ENCODE results near the gene UST.

The UST gene

GRCh38 chr6:149077208-149077607 is 330.4 kb downstream of the UST start:
- no peak for DNase-seq (ENCODE audit: extremely low spot score)
- ChIA-PET CTCF (interaction anchor here (0.6 to 1.8 kb wide), 4 partner anchors 44 to 721 kb away, joined by 3 to 13 read pairs (median 4); no protein-coding TSS in a partner anchor), POLR2A (no interaction called here)
- TF ChIP-seq LEF1 (IDR thresholded peaks at IDR 0.05; ENCODE audit: borderline replicate concordance): no peak
- TF ChIP-seq BHLHE40 (IDR thresholded peaks at IDR 0.05; ENCODE audit: borderline replicate concordance): no peak
- no peak for TF ChIP-seq NFRKB (IDR thresholded peaks at IDR 0.05)
- TF ChIP-seq L3MBTL2 (conservative IDR thresholded peaks at IDR 0.05): no peak
- TF ChIP-seq SUZ12 (IDR thresholded peaks at IDR 0.05): no peak
- TF ChIP-seq ZNF384 (IDR thresholded peaks at IDR 0.05): no peak
- TF ChIP-seq ELF4 (IDR thresholded peaks at IDR 0.05): no peak
- no peak for TF ChIP-seq HDGF (IDR thresholded peaks at IDR 0.05; ENCODE audit: borderline replicate concordance)

- no peak for TF ChIP-seq CTBP1 (IDR thresholded peaks at IDR 0.05; ENCODE audit: borderline replicate concordance)
- no peak for TF ChIP-seq ELF4 (IDR thresholded peaks at IDR 0.05)
- no peak for TF ChIP-seq FOXM1 (IDR thresholded peaks at IDR 0.05; ENCODE audit: borderline replicate concordance)
- TF ChIP-seq FOXK2 (IDR thresholded peaks at IDR 0.05): no peak
- TF ChIP-seq LEF1 (IDR thresholded peaks at IDR 0.05; ENCODE audit: borderline replicate concordance): no peak
- TF ChIP-seq ARNT (IDR thresholded peaks at IDR 0.05): no peak
- no peak for TF ChIP-seq FOXA1 (IDR thresholded peaks at IDR 0.05)
- no peak for TF ChIP-seq BHLHE40 (IDR thresholded peaks at IDR 0.05; ENCODE audit: borderline replicate concordance)
- no peak for TF ChIP-seq SP1 (IDR thresholded peaks at IDR 0.05)
- no peak for TF ChIP-seq L3MBTL2 (conservative IDR thresholded peaks at IDR 0.05)
- no peak for TF ChIP-seq ZNF384 (IDR thresholded peaks at IDR 0.05)
- no peak for TF ChIP-seq PKNOX1 (IDR thresholded peaks at IDR 0.05)
- no peak for TF ChIP-seq NFRKB (IDR thresholded peaks at IDR 0.05)
- TF ChIP-seq SUZ12 (IDR thresholded peaks at IDR 0.05): no peak
- no peak for TF ChIP-seq HDGF (IDR thresholded peaks at IDR 0.05; ENCODE audit: borderline replicate concordance)
- no peak for TF ChIP-seq TARDBP (IDR thresholded peaks at IDR 0.05)
- ChIA-PET CTCF (interaction anchor here (1.8 kb wide), 1 partner anchor 50 kb away, joined by 6 read pairs; no protein-coding TSS in a partner anchor), POLR2A (no interaction called here)
- no peak for DNase-seq (ENCODE audit: extremely low spot score)
Observed at GRCh38 chr6:149078211-149078782, 331.5 kb downstream of the UST start.

- TF ChIP-seq ELF4 (IDR thresholded peaks at IDR 0.05) (no peak), CTBP1 (IDR thresholded peaks at IDR 0.05; ENCODE audit: borderline replicate concordance) (no peak), BHLHE40 (IDR thresholded peaks at IDR 0.05; ENCODE audit: borderline replicate concordance) (no peak), FOXA1 (IDR thresholded peaks at IDR 0.05) (no peak), TARDBP (IDR thresholded peaks at IDR 0.05) (no peak), ZNF384 (IDR thresholded peaks at IDR 0.05) (no peak), PKNOX1 (IDR thresholded peaks at IDR 0.05) (no peak), SP1 (IDR thresholded peaks at IDR 0.05) (no peak), SUZ12 (IDR thresholded peaks at IDR 0.05) (no peak), LEF1 (IDR thresholded peaks at IDR 0.05; ENCODE audit: borderline replicate concordance) (no peak), FOXM1 (IDR thresholded peaks at IDR 0.05; ENCODE audit: borderline replicate concordance) (no peak), NFRKB (IDR thresholded peaks at IDR 0.05) (no peak), FOXK2 (IDR thresholded peaks at IDR 0.05) (no peak), L3MBTL2 (conservative IDR thresholded peaks at IDR 0.05) (no peak), ARNT (IDR thresholded peaks at IDR 0.05) (no peak), HDGF (IDR thresholded peaks at IDR 0.05; ENCODE audit: borderline replicate concordance) (no peak)
- ChIA-PET CTCF (no interaction called here), POLR2A (interaction anchor here (1.0 kb wide), 1 partner anchor 237 kb away, joined by 3 read pairs; no protein-coding TSS in a partner anchor)
- no peak for DNase-seq (ENCODE audit: extremely low spot score)
Observed at GRCh38 chr6:149079456-149079855, 332.6 kb downstream of the UST start.

GRCh38 chr6:149079911-149080491 is 333.2 kb downstream of the UST start:
- POLR2A ChIA-PET: interaction anchor here (1.0 kb wide), 1 partner anchor 237 kb away, joined by 3 read pairs; no protein-coding TSS in a partner anchor
- CTCF ChIA-PET: interaction anchor here (1.1 to 1.2 kb wide), 2 partner anchors 49 to 361 kb away, joined by 3 to 4 read pairs; no protein-coding TSS in a partner anchor
- TF ChIP-seq LEF1 (IDR thresholded peaks at IDR 0.05; ENCODE audit: borderline replicate concordance): no peak
- no peak for TF ChIP-seq FOXK2 (IDR thresholded peaks at IDR 0.05)
- TF ChIP-seq ARNT (IDR thresholded peaks at IDR 0.05): no peak
- TF ChIP-seq ZNF384 (IDR thresholded peaks at IDR 0.05): no peak
- TF ChIP-seq CTBP1 (IDR thresholded peaks at IDR 0.05; ENCODE audit: borderline replicate concordance): no peak
- TF ChIP-seq SP1 (IDR thresholded peaks at IDR 0.05): no peak
- TF ChIP-seq FOXM1 (IDR thresholded peaks at IDR 0.05; ENCODE audit: borderline replicate concordance): no peak
- no peak for TF ChIP-seq BHLHE40 (IDR thresholded peaks at IDR 0.05; ENCODE audit: borderline replicate concordance)
- TF ChIP-seq SUZ12 (IDR thresholded peaks at IDR 0.05): no peak
- no peak for TF ChIP-seq TARDBP (IDR thresholded peaks at IDR 0.05)
- TF ChIP-seq ELF4 (IDR thresholded peaks at IDR 0.05): no peak
- TF ChIP-seq PKNOX1 (IDR thresholded peaks at IDR 0.05): no peak
- no peak for TF ChIP-seq FOXA1 (IDR thresholded peaks at IDR 0.05)
- TF ChIP-seq L3MBTL2 (conservative IDR thresholded peaks at IDR 0.05): no peak
- no peak for TF ChIP-seq HDGF (IDR thresholded peaks at IDR 0.05; ENCODE audit: borderline replicate concordance)
- no peak for DNase-seq (ENCODE audit: extremely low spot score)

- DNase-seq (ENCODE audit: extremely low spot score): no peak
- POLR2A ChIA-PET: interaction anchor here (1.0 kb wide), 1 partner anchor 236 kb away, joined by 3 read pairs; no protein-coding TSS in a partner anchor
- no peak for TF ChIP-seq TARDBP (IDR thresholded peaks at IDR 0.05)
- CTCF ChIA-PET: interaction anchor here (0.7 to 1.2 kb wide), 3 partner anchors 49 to 360 kb away, joined by 3 to 7 read pairs (median 4); no protein-coding TSS in a partner anchor
Observed at GRCh38 chr6:149080511-149080910, 333.7 kb downstream of the UST start.
